ENCODE results near the gene DUSP22.

The DUSP22 gene

DNA sequence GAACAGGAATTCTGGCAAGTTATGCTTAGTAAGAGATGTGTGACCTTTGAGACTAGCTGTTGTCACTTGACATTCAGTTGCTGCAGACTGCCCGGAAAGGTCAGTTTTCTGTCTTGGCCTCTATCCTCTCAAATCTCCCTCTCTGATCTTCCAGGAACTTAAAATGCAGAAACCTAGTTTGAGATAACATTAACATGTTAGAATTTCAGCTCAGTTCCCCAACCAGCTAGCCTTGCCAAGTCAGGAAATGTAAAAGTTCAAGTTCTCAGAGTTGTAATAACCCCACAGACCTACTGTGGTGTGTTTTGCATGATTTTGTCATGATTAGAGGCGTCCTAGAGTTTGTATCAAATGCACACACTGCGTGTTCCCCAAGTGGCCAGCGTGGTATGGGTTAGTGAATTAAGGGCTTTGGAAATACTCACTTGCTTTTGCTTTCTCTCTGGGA is 46.6 kb downstream of the DUSP22 start:
- no peak for FAIRE-seq
- no peak for DNase-seq (ENCODE audit: insufficient read length)
- TF ChIP-seq POLR2A (IDR thresholded peaks at IDR 0.05; ENCODE audit: low read depth, low read length) (no peak), TAF1 (IDR thresholded peaks at IDR 0.05; ENCODE audit: borderline replicate concordance, low read depth, low read length) (no peak)

DNA sequence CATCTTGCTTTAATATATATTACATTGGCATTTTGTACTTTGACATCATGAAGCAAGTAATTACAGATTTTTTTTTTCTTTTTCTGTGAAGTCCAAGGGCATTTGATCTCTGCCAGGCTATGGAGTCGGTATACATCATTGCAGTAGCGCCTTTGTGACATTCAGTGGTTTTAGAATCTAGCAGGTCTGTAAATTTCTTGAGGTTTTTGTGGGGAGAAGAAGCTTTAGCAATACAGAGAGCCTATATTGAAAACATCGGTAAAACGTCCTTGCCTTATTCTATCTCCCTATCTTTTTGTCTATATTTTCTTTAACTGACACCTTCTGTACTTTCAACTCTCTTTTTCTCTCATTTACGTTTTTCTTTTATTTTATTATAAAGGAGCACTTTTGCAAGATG is 47.2 kb downstream of the DUSP22 start:
- FAIRE-seq, result no peak
- TF ChIP-seq TAF1 (IDR thresholded peaks at IDR 0.05; ENCODE audit: borderline replicate concordance, low read depth, low read length) (no peak), POLR2AphosphoS5 (IDR thresholded peaks at IDR 0.05; ENCODE audit: low read depth, low read length) (no peak), POLR2A (IDR thresholded peaks at IDR 0.05; ENCODE audit: low read depth, low read length) (no peak)
- no peak for DNase-seq (ENCODE audit: insufficient read length)

DNA sequence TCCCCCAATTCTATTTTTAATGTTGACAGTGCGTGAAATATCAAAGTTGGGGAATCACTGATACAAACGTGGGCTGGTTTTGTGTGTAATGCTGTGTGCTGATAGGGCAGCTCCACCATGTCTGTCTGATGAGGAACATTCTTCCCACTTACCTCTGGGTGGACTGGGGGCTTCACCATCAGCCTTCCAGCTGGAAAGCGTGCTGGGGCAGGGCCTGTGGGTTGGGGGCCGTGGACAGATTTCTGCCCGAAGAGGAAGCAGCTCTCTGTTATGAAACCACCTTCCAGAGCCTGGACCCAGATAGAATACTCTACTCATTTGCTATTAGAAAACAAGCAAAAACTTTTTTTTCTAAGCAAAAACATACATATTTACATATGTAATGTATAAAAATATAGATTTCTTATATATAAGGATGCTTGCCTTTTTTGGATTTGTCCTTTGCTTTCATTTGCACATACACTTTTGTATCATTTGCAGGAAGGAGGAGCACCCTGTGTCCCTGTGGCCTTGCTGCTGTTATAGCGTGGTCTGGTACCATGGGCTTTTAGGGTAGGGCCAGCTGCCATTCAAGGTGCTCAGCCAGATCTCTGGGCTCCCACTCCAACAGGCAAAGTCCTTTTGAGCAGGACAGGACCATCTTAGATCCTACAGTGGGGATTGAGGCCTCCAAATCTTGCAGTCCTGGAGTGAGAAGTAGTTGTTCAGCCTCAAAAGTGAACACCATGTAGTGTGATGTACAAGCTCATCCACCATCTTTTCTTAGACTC is 48.1 kb downstream of the DUSP22 start:
- no peak for DNase-seq (ENCODE audit: insufficient read length)
- no peak for FAIRE-seq
- no peak for TF ChIP-seq POLR2AphosphoS5 (IDR thresholded peaks at IDR 0.05; ENCODE audit: low read depth, low read length)
- TF ChIP-seq TAF1 (IDR thresholded peaks at IDR 0.05; ENCODE audit: borderline replicate concordance, low read depth, low read length), result no peak
- no peak for TF ChIP-seq POLR2A (IDR thresholded peaks at IDR 0.05; ENCODE audit: low read depth, low read length)

DNA sequence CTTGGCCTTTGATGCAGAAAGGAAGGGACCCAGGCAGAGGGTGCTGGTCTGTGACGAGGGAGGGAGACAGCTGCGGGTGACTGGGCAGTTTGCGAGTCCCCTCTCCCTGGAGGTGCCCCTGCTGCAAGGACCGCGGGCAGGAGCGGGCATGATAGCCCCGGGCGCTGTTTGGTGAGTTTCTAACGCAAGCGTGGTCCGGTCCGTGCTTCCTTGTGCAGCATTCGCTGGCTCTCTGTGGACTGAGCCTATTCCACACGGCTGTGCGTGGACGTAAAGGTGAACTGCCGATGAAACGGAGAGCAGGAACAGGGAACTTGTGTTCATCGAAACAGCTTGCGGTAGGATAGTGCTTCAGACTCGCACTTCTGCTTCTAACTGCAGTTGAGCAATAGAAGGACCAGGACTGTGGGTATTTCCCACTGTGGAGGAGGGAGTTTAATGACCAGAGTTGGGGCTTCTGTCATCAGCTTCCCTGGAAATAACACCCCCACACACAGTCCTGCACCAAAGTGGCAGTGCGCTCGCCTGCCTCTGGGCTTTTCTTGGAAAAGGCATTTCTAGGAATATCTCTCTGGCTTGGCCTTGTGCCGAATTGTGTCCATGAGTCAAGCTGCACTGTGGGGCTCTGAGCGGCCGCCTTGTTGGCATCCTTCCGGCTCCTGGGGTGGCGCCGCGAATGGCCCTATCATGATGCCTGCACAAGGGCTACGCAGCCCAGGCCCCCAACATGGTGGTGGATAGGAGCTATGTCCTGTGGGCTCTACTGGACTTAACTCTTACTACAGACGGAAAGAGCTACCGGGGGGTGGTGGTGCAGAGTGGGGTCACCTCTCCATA is 48.9 kb downstream of the DUSP22 start:
- DNase-seq (ENCODE audit: insufficient read length) (no peak), FAIRE-seq (peak; percentile 30)
- TF ChIP-seq POLR2AphosphoS5 (IDR thresholded peaks at IDR 0.05; ENCODE audit: low read depth, low read length), result no peak
- TF ChIP-seq TAF1 (IDR thresholded peaks at IDR 0.05; ENCODE audit: borderline replicate concordance, low read depth, low read length), result no peak
- TF ChIP-seq POLR2A (IDR thresholded peaks at IDR 0.05; ENCODE audit: low read depth, low read length), result no peak

DNA sequence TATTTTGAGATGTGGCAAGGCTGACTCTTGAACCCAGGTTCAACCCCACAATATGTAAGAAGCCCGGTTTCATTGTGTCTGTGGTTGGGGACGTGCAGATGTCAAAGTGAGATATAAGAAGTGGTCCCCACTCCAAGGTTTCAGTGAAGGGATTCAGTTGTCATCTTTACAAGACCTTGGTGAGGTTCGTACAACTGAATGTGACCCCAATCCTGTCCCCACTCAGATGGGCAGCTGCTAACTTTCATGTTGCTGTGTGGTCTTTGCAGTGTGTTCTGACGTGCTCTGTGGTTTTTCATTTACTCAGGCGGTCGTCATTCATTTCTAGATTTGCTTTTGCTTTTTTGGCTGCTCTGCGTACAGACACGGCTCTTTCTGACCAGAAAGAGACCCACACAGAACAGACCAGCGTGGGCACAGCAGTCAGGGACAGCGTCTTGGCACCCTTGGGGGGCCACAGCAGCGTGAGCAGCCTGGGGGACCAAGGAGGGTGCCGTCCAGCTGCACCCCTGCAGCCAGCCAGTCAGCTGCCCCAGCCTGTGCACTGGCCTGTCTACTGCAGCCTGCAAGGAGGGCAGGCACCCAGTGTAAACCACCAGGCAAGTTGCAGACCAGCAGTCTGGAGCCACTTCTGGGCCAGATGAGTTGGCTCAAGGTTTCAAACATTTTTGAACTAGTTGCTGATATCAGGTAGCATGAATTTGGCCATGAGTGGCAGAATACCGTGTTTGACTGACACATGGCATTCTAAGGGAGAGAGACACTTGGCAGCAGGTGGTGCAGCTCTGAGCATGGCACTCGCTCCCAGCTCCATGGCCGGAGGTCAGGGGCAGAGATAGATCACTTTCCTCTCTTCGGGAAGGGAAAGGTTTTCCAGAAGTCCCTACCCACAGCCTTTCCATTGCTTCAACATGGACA is 49.9 kb downstream of the DUSP22 start:
- FAIRE-seq (no peak), DNase-seq (ENCODE audit: insufficient read length) (no peak)
- TF ChIP-seq POLR2A (IDR thresholded peaks at IDR 0.05; ENCODE audit: low read depth, low read length) (no peak; the same call in 1 of the 2 replicates), TAF1 (IDR thresholded peaks at IDR 0.05; ENCODE audit: borderline replicate concordance, low read depth, low read length) (no peak), POLR2AphosphoS5 (IDR thresholded peaks at IDR 0.05; ENCODE audit: low read depth, low read length) (no peak)

DNA sequence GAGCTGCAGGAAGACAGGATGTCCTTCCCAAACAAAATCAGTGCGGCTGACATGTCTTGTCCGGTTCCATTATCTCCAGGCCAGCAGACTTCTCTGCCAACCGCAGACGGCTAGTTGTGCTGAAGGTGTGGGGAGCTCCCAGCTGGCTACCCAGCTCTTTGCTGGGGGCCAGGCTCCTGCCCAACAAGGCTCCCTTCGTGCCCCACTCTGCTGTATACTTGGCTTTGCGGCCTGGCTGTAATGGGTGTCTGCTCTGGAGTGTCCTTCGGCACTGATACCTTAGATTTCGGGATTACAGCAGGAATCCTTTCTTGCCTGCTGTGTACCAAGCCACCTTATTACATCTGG is 50.5 kb downstream of the DUSP22 start:
- FAIRE-seq, result no peak
- TF ChIP-seq POLR2AphosphoS5 (IDR thresholded peaks at IDR 0.05; ENCODE audit: low read depth, low read length), result no peak
- no peak for TF ChIP-seq TAF1 (IDR thresholded peaks at IDR 0.05; ENCODE audit: borderline replicate concordance, low read depth, low read length)
- no peak for TF ChIP-seq POLR2A (IDR thresholded peaks at IDR 0.05; ENCODE audit: low read depth, low read length)

DNA sequence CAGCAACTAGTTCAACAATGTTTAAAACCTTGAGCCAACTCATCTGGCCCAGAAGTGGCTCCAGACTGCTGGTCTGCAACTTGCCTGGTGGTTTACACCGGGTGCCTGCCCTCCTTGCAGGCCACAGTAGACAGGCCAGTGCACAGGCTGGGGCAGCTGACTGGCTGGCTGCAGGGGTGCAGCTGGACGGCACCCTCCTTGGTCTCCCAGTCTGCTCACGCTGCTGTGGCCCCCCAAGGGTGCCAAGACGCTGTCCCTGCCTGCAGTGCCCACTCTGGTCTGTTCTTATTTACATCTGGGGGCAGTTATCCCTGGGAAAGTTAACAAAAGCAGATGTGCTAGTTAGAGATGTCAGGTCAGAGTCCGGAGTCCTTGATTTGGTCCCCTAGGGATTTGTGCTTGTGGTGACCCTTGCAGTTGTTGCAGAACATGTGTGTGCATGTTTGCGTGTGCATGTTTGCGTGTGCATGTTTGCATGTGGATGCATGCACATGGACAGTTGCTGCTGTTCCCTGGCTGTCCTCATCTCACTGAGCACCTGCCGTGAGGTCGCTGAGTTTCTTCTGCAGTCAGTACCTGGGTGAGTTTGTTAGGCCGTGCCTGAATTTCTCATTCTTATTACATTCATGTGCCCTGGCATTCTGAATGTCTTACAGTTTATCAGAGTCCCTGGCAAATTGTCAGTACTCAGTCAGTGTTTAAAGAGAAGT is 51.1 kb downstream of the DUSP22 start:
- no peak for TF ChIP-seq TAF1 (IDR thresholded peaks at IDR 0.05; ENCODE audit: borderline replicate concordance, low read depth, low read length)
- no peak for TF ChIP-seq POLR2A (IDR thresholded peaks at IDR 0.05; ENCODE audit: low read depth, low read length)
- no peak for TF ChIP-seq POLR2AphosphoS5 (IDR thresholded peaks at IDR 0.05; ENCODE audit: low read depth, low read length)
- FAIRE-seq, result no peak
- DNase-seq (ENCODE audit: insufficient read length), result no peak

More for the DNA sequence above, 50.5 kb downstream of the DUSP22 start:
- DNase-seq (ENCODE audit: insufficient read length), result no peak

DNA sequence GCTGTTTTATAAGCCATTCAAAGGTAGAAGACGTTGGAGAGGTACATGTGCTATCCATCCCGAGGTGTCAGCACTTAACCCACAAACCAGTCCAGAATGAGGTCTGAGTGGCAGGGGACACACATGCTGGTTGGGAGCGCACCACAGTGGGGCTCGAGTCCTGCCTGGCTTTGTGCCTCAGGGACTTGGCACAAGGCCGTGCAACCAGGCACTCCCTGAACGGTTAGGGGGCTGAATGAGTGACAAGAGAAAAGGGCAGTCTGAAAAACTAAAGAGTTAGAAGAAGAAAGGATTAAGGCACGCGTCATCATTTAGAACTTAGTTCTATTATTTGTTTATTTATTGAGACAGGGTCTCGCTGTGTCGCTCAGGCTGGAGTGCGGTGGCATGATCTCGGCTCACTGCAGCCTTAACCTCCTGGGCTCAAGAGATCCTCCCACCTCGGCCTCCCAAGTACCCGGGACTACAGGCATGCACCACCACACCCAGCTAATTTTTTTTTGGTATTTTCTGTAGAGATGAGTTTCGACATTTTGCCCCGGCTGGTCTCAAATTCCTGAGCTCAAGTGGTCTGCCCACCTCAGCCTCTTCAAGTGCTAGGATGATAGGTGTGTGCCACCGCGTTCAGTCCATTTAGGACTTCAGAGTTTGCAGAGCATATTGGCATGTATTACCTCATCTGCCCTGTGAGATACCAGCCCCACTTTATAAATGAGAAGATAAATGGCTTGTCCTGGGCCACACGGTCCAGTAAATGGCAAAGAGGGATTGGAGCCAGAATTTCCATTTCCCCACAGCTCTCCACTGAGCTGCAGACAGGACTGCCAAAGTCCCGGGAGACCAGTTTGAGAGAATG is 51.9 kb downstream of the DUSP22 start:
- DNase-seq (ENCODE audit: insufficient read length), result no peak
- no peak for FAIRE-seq
- no peak for TF ChIP-seq POLR2A (IDR thresholded peaks at IDR 0.05; ENCODE audit: low read depth, low read length)
- no peak for TF ChIP-seq TAF1 (IDR thresholded peaks at IDR 0.05; ENCODE audit: borderline replicate concordance, low read depth, low read length)
- no peak for TF ChIP-seq POLR2AphosphoS5 (IDR thresholded peaks at IDR 0.05; ENCODE audit: low read depth, low read length)

DNA sequence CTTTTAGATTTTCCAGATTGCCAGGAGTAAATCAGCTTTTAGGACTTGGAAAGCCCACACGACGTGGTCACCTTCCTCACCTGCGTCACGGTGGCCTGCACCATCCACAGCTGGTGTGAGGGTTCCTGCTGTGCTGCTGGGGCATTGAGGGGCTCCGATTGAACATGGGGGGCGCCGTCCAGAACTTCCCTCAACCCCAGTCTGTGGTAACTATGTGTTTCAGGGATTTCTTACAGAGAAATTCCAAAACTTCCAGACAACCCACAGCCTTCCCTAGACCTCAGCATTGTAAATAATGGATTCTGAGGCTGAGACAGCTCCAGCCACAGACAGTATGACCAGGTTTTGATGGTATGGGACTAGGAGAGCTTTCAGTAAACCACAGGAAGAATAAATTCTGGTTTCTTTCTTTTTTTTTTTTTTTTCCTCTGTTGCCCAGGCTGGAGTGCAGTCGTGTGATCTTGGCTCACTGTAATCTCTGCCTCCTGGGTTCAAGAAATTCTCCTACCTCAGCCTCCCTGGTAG is 52.6 kb downstream of the DUSP22 start:
- TF ChIP-seq POLR2A (IDR thresholded peaks at IDR 0.05; ENCODE audit: low read depth, low read length) (no peak), POLR2AphosphoS5 (IDR thresholded peaks at IDR 0.05; ENCODE audit: low read depth, low read length) (no peak), TAF1 (IDR thresholded peaks at IDR 0.05; ENCODE audit: borderline replicate concordance, low read depth, low read length) (no peak)
- DNase-seq (ENCODE audit: insufficient read length) (no peak), FAIRE-seq (no peak)
